Stimulated activated CD4-positive, alpha-beta T cell treated with anti-CD3 and anti-CD28 coated beads, Interleukin-4, amount 100 ng/mL, for 4 hours (primary cell): Measurements from ENCODE around the gene FRAS1.
"Not testable (repeated sequence)": the region's sequence is repeated elsewhere in the genome, so short reads cannot be mapped to it uniquely, and the experiment has no call there.

ENCODE experiments used
- DNase-seq, 2 experiments: peaks; one replicate each; pipeline ENCODE4 v3.0.0-alpha.2; 2020

The FRAS1 gene, protein sequence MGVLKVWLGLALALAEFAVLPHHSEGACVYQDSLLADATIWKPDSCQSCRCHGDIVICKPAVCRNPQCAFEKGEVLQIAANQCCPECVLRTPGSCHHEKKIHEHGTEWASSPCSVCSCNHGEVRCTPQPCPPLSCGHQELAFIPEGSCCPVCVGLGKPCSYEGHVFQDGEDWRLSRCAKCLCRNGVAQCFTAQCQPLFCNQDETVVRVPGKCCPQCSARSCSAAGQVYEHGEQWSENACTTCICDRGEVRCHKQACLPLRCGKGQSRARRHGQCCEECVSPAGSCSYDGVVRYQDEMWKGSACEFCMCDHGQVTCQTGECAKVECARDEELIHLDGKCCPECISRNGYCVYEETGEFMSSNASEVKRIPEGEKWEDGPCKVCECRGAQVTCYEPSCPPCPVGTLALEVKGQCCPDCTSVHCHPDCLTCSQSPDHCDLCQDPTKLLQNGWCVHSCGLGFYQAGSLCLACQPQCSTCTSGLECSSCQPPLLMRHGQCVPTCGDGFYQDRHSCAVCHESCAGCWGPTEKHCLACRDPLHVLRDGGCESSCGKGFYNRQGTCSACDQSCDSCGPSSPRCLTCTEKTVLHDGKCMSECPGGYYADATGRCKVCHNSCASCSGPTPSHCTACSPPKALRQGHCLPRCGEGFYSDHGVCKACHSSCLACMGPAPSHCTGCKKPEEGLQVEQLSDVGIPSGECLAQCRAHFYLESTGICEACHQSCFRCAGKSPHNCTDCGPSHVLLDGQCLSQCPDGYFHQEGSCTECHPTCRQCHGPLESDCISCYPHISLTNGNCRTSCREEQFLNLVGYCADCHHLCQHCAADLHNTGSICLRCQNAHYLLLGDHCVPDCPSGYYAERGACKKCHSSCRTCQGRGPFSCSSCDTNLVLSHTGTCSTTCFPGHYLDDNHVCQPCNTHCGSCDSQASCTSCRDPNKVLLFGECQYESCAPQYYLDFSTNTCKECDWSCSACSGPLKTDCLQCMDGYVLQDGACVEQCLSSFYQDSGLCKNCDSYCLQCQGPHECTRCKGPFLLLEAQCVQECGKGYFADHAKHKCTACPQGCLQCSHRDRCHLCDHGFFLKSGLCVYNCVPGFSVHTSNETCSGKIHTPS (N-terminal part only)

DNA sequence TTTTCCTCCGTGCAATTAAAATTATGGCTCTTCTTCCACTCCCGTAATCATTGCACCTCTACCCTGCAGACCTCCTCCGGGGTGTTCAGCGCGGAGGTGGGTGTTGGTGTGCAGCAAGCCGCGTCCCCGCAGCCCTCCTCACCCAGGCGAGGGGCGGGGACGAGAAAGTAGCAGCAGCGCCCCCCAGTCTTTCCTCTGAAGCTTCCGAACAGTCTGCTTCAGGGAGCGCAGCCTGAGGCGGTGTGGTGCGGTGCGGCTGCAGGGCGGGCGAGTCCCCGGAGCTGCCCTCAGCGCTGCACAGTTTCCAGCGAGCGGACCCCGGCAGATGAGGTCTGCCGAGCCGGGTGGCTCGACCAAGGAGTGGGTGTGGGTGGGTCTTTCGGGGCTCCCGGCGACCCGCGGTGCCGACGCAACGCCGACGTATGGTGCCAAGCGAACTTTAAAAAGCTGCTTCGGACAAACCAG, at the start of gene FRAS1:
Gene FRAS1 (plus strand): TSS at position 189 of the 465 bp plus-strand sequence. CDS start 687 bp downstream, outside the sequence.
- DNase-seq, result peak in 1 of 2 experiments; percentile 3

DNA sequence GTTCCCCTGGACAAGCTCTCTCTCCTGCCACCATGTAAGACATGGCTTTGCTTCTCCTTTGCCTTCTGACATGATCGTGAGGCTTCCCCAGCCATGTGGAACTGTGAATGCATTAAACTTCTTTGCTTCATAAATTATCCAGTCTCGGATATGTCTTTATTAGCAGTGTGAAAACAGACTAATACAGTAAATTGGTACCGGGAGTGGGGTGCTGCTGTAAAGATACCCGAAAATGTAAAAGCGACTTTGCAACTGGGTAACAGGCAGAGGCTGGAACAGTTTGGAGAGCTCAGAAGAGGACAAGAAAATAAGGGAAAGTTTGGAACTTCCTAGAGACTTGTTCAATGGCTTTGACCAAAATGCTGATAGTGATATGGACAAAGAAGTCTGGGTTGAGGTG, 46.1 kb upstream of the FRAS1 start:
- not testable (repeated sequence) for DNase-seq

DNA sequence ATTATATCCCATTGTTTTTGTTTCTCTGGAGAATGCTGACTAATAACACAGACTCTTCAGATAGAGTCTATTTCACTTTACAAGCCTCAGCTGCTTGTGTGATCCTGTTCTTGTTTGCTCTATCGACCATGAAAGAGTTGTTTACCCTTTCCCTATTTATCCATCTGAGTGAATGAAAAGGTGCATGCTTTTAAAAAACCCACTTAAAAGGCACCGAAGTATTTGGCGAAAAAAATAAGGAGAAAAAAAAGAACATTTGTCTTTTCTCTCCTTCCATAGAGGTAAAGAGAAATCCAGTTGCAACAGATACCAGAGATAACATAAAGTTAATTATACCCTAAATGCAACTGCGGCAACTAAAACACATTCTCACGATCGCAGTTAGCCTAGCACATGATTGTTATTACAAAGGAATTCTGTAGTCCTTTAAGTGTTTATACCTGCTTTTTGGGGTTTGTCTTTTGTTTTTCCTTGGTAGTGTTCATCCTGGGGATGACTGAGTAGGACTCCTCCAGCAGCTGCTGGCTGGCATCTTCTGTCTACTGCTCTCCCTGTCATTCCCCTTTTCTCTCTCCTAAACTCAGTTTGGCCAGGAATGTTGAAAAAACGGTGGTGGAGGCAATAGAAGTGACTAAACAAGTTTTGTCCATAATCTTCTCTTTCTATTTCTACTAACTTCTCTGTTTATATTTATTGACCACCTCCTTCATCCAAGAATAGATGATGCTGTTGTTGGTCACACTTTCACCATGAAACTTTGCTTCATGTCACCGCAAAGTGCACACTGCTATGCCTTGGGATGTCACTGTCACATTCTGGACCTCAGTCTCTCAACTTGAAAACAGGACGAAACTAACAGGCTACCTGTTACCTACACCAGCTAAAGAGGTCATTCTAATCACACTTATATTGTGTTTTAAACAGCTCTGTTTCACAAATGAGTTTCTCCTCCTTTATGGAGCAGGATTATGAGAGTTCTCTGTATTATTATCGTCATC, 41.9 kb upstream of the FRAS1 start:
- DNase-seq, result no peak

DNA sequence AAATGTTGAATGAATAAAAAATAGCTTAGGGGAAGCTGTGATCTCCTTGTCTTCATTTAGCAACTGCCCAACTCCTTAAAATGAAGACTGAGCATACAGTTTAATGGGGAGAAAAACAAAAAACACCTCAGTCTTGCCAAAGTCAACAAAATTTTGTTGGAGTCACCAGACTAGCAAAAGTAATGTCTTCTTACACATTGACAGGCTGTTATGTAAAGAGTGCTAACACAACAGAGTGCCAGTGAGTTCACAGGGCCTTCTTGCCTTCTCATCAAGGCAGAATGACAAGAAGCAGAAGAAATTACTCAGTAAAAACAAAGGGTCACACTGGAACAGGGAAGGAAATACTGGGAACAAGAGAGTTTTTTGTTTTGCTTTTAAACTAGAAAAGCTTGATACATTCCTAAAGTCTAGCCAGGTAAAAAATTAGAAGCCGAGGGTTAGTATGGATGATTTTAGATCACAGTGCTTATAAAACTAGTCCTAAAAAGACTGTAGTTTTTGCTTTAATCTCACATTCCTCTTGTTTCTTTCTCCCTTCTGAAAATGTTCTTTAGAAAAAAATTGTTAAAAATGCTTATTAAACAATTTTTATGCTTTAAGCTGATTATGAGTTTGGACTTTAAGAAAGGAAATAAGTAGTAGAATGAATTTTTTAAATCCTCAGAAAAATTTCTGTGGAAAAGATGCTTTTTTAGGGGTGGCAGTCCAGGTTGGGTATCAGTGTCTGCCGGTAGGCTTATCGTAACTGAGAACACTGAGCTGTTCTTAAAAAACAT, 38.7 kb upstream of the FRAS1 start:
- DNase-seq, result no peak

DNA sequence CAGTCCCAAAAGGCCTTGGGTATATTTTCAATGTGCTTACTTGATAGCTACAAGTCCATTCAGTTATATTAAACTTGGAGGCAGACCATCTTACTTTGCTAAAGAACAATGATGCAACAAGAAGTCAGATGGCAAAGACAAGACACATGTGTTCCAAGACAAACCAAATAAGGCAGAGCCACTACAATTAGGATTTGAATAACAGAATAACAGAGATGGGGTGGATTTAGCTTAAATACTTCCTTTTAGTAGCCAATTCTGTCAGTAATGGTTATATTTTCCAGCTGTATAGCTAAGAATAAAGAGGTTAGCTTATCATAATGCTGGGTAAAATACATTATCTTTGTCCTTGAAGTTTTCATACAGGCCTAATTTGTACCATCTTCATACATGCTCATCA, 37.7 kb upstream of the FRAS1 start:
- DNase-seq, result no peak

DNA sequence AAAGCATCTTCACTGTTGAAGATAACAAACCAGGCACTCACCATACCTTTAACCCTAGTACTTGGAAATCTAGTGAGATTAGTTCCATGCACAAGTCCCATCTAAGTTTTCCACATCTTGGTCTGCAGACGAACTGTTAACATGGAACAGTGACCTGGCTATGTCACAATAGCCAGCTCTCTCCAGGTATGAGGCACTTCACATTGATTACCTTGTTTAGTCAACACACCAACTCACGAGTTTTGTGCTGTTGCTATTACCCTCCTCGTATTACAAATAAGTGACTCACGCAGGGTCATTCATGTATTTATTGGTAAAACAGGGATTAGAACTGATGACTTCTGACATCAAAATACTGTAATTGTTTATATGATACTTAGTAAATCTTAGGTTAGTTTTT, 36.4 kb upstream of the FRAS1 start:
- DNase-seq, result no peak

DNA sequence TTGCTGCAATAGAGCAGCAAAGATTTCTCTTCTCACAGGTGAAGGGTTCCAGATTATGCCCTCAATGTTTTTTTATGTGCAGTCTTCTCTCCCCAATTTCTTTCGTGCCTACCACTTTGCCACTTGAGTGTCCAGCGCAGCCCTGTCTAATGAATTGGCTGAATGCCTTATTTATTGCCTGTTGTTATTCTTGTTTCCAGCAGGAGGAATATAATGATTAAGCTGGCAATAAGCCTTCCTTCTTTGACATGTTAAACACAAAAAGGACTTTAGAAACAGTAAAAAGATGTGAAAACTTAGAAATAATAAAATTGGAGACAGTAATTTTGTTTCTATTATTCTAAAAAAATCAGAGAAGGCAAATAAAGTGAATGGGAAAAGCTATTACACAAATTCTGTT, 34.6 kb upstream of the FRAS1 start:
- no peak for DNase-seq

DNA sequence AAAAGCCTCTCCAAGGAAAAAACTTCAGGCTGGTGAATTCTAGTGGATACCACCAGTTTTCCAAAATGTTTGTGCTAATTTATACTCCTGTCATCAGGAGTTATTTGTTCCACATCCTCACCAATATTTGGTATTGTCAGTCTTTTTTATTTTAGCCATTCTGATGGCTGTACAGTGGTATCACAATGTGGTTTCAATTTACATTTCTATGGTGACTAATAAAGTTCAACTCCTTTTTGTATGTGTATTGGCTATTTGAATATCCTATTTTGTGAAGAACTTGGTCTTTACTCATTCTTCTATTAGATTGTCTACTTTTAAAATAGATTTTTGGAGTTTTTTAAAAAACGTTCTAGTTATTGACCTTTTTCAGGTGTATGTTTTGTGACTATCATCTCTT, 33.0 kb upstream of the FRAS1 start:
- no peak for DNase-seq

DNA sequence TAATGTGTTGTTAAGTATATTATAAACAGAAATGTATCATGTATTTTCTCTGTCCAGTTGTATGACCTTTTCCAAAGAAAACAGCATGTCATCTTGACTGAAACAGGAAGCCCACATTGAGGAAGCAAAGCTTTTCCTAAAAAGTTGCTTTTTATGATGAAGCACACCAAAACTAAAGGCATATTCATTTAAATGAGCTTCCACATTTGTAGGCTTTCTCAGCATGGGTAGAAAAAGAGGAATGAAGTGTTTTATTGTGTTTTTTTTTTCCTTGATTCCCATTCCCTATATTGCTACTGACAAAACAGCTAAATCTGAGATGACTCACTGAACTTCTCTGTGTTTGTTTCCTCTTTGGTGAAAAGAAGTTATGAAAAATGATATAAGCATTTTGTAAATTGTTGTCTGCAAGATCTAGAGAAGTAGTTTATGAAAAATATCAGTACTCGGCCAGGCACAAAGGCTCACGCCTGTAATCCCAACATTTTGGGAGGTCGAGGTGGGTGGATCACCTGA, 32.5 kb upstream of the FRAS1 start:
- DNase-seq, result no peak

DNA sequence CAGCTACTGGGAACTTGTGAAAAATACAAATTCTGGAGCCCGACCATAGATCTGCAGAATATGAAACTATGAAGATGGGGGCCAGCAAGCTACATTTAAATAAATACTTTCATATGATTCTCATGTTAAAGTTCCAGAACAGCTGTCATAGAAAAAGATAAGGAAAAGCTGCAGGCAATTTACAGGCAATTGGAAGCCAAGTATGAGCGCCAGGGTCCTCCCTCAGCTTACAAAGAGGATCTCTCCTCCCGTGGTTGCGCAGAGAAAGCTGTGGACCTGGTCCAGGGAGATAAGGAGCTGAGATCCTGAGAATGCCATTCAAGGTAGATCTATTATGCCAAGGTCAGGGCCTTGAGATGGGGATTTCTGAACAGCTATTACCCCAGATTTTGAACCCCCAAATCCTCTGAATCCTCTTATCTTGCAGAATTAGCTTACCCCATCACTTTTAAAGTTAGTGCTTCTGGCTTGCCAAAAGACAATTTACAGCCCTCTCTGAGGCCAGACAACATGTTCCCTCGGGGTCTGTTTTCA, 25.6 kb upstream of the FRAS1 start:
- no peak for DNase-seq

DNA sequence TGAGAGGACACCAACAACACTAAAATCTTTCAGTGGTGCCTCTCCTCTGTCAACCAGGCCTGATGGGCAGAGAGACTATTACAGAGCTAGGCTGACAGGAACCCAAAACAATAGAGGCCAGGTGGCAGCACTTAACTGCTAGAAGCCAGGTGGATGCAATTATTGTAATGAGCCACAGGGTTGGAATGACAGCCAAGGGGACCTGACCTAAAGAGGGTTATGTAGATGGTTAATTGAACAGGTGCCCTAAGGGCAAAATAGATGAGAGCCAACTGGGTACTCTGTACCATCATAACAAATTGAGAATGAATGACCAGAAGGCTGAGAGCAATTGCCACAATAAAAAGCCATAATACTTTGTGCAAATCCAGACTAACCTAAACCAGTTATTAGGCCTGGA, 24.7 kb upstream of the FRAS1 start:
- no peak for DNase-seq

DNA sequence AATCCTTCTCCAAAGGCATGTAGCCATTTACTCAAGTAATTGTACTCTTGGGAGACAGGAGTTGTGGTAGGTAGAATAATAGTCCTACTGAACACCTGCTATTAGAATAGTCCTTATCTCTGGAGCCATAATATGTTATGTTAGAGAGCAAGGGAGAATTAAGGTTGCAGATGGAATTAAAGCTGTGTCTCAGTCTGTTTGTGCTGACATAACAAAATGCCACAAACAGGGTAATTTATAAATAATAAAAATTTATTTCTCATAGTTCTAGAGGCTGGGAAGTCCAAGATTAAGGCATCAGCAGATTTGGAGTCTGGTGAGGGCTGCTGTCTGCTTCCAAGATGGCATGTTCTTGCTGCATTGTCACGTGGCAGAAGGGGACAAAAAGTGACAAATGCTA, 24.2 kb upstream of the FRAS1 start:
- no peak for DNase-seq

DNA sequence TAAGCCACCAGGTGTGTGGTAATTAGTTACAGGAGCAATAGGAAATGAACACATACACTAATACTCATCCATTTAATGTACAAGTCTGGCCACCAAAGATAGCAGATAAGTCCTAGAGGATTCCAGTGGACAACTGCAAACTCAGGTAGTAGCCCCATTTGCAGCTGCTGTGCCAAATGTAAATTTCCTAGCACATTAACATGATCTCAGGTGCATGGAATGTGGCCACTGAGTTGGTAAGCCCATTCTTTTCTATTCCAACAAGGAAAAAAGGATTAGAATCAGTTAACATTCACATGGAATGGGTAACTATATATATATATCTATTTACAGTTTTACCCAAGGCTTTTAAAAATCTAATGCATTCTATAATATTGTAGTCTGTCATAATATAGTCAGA, 23.3 kb upstream of the FRAS1 start:
- DNase-seq, result no peak

DNA sequence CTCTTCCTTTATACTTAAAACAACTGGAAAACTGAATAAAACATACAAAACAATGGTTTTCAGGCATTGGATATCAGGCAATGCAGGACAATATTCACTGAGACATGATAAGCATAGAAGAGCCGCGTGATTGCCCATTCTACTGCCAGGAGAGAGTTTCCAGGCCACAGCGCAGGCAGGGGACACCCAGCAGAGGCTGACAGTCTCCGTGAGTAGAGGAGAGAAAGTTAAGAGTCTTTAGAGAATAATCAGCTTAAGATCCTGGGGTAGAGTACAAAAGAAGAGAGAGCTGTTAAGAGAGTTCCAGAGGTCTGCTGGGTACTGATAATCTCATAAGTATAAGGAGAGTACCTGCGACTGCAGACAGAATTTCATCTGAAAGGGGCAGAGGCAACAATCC, 18.4 kb upstream of the FRAS1 start:
- DNase-seq, result no peak

DNA sequence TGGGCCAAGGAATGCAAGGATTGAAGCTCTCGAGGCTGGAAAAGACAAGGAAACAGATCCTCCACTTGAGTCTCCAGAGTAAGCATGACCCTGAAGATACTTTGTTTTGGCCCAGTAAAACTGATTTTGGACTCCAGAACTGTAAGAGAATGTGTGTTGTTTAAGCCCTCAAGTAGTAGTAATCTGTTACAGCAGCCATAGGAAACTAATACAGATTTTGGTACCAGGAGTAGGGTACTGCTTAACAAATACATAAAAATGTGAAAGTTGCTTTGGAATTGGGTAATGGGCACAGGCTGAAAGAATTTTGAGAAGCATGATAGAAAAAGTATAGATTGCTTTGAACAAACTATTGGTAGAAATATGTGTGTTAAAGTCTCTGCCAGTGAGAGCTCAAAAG, 17.4 kb upstream of the FRAS1 start:
- no peak for DNase-seq

DNA sequence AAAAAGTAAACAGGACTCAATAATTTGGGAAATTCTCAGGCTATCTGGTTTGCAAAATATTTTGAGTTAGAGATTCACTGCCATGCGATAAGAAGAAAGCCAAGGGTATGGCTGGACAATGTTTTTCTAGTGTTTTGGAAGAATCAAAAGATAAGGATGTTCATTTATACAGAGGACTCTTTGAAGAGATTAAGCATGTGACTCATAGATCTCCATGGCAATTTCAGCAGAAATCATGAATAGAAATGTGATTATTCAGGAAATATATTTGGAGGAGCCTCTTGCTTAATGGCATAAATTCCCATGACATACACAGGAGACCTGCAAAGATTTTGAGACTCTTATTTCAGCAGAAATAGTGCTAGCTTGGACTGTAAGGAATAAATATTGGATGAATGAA, 16.7 kb upstream of the FRAS1 start:
- no peak for DNase-seq

DNA sequence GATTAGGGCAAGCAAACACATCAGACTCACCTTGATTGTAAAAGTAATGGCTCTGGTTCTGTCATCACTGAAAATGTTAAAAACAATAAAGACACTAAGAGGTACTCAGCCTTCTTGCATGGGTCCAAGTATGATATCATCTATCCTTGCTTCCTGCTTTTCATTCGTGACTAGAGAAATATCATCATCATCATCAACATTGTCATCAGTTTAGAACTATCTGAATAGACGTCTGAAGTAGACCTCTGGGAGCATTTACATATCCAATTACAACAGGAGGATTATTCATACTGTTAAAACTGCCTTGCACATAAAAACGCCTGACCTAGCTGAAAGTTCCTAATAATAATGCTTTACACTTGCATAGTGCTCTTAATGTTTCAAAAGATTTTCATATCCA, 9.8 kb upstream of the FRAS1 start:
- no peak for DNase-seq

DNA sequence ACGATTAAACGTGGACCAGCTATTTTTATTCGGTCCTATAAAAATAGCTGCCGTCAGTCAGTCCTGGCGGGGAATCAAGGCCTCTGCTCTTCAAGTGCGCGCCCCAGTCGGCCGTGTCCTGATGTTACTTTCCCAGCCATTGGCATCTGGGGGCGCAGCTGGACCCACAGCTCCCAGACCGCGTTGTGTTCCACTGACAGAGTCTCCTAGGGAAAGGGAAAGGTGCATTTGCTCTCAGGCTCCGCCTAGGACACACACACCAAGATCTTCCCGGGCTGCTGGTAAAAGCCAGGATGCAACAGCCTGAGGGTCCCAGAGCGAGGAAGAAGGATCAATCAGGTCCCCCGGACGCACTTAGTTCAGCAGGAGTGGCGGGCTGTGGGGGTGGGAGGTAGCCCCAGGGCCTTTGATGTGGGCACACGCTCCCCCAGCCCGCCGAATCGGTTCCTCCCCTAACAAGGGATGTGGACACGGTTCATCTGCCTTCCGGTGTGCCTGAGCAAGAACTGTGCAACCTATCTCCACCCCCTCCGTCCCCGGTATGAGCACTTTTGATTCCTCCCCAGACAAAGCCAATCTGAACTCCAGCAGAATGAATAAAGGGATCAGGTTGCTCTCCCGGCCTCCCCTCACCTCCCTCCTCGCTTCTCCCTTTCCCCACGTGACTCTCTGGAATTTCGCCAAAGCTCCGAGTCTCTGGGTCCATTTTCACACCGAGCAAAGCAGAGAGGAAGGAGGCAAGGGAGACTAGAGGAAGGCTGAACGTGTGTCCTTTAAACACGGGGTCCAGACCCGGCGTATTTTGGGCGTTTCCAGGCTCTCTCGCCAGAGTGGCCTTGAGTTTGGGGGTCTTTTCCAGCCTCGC, 626 bp upstream of the FRAS1 start:
- peak in 1 of 2 experiments; percentile 7 for DNase-seq
